ENCODE data around the gene ZFHX2.
"Not testable (repeated sequence)": the region's sequence is repeated elsewhere in the genome, so short reads cannot be mapped to it uniquely, and the experiment has no call there.

Gene ZFHX2

DNA sequence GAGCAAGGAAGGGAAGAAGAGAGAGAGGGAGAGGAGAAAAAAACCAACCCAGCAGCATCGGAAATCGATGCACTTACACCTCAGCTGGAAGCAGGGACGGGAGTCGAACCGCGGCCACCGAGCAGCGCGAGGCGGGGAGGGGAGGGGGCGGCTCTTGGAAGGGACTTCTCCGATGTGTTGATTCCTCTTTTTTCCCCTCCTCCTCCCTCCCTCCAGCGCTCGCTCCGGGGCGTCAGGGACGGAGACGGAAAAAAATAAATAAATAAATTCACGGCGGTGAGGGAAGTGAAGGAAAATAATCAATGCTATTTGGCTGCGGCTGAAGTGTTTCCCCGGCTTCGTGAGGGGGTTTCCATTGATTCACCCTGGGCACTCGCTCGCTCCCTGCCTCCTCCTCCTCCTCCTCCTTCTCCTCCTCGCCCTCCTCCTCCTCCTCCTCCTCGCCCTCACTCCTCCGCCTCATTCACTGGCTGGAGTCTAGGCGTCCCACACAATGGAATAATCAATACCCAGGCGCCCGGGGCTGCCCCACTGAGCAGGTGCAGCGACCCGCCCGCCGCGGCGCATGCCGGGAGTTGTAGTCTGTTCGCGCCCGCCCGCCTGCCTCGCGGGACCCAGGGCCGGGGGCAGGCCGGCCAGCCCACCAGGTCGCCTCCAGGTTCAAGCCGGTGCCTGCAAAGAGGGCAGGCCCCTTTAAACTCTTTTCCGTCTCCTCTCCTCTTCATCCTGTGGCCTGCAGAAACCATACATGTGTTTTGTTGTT lies at the start of gene ZFHX2:
ZFHX2 (minus strand) TSS at position 500 of the 763 bp plus-strand sequence. CDS start 16,440 bp downstream, outside the sequence.
- DNase-seq (ENCODE audit: low read depth), result no peak

DNA sequence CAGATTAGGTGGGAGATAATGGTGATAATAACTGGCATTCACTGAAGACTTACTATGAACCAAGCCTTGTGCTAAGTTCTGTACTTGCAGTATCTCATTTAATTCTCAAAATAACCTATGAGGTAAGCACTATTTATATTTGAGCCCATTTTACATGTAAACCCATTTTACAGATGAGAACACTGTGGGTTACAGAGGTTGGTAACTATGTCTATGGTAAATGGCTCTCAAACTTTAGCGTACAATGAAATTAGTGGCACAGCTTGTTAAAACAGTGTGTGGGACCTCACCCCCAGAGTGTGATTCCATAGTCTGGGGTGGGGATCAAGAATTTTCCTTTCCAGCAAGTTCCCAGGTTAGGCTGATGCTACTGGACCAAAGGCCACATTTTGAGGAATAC lies 49.2 kb upstream of the ZFHX2 start:
- no peak for DNase-seq (ENCODE audit: low read depth)

DNA sequence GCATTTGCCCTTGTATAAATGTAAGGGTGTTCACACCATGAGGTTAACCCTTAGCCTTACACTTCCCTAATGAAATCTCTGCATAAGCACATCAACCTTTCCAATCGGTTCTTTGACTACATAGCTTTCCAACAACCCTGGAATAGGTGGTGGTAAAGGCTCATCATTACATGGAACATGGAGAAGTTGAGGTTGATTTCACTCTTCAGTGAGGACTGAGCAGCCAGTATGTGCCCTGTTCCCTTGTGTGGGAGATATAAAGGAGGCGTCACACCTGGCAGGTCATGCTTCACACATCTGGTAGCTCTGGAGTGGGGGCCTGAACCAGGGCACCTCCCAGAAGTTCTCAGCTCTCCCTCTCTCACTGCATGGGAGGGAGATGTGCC lies 48.8 kb upstream of the ZFHX2 start:
- no peak for DNase-seq (ENCODE audit: low read depth)

DNA sequence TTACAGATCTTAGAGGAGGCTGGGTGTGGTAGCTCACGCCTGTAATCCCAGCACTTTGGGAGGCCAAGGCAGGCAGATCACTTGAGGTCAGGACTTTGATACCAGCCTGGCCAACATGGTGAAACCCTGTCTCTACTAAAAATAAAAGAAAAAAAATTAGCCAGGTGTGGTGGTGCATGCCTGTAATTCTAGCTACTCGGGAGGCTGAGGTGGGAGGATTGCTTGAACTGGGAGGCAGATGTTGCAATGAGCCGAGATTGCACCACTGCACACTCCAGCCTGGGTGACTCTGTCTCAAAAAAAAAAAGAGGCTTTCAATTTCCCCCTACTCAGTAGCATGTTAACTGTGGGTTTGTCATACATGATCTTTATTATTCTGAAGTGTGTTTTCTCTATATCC lies 42.6 kb upstream of the ZFHX2 start:
- not testable (repeated sequence) for DNase-seq (ENCODE audit: low read depth)

DNA sequence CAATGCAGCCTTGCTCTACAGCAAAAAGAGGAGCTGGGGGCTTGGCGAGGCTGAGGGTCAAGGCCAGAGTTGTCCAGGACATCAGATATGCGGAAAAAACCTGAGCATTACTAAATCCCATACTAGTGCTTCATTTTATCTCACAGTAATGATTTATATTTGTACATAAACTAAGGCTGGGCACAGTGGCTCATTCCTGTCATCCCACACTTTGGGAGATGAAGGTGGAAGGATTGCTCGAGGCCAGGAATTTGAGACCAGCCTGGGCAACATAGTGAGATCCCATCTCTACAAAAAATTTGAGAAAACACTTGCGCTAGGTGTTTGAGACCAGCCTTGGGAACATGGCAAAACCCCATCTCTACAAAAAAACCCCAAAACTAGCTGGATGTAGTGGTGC lies 38.6 kb upstream of the ZFHX2 start:
- no peak for DNase-seq (ENCODE audit: low read depth)

DNA sequence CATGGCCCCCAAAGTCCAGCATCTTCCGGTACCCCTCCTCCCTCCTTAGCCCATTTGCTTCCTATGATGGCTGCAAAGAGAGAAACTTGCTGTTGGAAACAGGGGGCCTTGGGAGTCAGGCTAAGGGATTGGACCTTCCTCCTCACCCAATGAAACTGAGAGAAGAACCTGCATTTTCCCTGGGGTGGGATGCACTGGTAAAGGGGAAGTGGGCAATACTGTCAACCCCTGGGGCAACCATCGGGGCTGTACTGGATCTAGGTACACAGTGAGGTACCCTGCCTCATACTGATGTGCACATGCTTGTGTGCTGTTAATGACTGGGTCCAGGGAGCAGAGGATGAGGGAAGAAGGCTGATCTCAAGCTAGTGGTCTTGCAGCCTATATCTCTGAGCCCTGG lies 38.0 kb upstream of the ZFHX2 start:
- no peak for DNase-seq (ENCODE audit: low read depth)

DNA sequence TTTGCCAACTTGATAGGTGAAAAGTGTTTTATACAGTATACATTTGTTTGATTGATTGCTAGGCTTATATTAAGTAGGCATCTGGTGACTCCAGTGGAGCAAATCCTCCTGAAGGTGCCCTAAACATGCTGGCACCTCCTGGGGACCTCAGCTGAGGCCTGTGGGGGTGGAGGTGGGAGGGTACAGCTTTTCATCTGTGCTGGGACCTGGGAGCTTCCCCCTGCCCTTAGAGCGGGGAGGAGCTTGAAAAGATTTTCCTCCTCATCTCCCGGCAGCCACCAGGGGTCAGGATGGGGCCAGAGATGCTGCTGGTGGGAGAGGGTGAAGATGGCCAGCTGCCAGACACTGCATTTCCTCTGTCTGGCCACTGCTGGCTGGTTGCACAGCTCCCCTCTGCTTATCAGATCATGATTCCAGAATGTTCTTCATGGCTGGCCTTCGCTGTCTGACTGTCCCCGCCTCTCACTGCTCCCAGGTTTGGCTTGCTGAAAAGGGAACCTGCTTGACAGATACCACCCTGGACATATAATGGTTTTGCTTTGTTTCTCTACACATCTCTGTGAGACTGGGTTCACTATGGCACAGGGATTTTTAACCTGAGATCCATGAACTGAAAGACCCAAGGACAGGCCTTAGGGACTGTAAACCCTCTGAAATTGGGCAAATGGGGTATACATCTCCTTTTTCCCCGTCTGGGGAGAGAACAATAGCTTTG lies 37.5 kb upstream of the ZFHX2 start:
- DNase-seq (ENCODE audit: low read depth), result peak; percentile 54

DNA sequence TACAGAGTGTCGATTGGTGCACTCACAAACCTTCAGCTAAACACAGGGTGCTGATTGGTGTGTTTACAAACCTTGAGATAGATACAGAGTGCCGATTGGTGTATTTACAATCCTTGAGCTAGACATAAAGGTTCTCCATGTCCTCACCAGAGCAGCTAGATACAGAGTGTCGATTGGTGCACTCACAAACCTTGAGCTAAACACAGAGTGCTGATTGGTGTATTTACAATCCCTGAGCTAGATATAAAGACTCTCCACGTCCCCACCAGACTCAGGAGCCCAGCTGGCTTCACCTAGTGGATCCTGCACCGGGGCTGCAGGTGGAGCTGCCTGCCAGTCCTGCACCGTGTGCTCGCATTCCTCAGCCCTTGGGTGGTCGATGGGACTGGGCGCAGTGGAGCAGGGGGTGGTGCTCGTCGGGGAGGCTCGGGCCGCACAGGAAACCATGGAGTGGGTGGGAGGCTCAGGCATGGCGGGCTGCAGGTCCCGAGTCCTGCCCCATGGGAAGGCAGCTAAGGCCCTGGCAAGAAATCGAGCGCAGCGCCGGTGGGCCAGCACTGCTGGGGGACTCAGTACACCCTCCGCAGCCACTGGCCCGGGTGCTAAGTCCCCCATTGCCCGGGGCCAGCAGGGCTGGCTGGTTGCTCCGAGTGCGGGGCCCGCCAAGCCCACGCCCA lies 33.1 kb upstream of the ZFHX2 start:
- DNase-seq (ENCODE audit: low read depth), result not testable (repeated sequence)

DNA sequence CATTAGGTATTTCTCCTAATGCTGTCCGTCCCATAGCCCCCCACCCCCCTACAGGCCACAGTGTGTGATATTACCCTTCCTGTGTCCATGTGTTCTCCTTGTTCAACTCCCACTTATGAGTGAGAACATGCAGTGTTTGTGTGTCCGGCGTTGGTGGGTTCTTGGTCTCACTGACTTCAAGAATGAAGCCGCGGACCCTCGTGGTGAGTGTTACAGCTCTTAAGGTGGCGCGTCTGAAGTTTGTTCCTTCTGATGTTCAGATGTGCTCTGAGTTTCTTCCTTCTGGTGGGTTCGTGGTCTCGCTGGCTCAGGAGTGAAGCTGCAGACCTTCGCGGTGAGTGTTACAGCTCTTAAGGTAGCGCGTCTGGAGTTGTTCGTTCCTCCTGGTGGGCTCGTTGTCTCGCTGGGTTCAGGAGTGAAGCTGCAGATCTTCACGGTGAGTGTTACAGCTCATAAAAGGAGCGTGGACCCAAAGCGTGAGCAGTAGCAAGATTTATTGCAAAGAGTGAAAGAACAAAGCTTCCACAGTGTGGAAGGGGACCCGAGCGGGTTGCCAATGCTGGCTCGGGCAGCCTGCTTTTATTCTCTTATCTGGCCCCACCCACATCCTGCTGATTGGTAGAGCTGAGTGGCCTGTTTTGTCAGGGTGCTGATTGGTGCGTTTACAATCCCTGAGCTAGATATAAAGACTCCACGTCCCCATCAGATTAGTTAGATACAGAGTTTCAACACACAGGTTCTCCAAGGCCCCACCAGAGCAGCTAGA lies 32.4 kb upstream of the ZFHX2 start:
- DNase-seq (ENCODE audit: low read depth), result not testable (repeated sequence)

DNA sequence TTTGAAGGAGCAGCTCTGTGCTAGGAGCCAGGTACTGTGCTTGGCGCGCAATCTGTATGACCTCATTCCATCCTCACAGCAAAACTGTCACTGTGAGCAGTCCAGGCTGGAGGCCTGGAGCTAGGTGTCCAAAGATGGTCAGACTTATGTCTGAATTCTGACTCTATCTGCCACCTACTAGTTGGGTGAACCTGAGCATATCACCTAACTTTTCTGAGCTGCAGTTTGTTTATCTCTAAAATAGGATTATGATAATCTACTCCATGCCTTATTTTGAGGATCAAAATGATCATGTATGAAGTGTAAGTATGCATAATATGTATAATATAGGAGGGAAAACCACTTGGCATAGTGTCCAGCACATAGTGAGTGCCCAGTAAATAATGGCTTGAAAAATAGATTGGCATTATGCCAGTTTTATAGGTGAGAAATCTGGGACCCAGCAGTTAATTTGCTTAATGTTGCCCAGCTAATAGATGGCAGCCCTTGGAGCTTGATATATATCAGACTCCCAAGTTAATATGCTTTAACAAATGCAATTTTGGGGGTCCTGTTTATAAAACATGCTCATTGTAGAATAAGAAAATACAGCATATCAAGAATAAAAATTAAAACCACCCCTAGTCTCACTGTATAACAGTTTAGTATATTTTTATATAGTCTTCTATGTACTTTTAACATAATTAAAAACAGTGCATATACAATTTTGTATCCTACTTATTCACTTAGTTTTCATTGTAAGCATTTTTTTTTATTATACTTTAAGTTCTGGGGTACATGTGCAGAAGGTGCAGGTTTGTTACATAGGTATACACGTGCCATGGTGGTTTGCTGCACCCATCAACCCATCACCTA lies 31.6 kb upstream of the ZFHX2 start:
- DNase-seq (ENCODE audit: low read depth), result no peak

DNA sequence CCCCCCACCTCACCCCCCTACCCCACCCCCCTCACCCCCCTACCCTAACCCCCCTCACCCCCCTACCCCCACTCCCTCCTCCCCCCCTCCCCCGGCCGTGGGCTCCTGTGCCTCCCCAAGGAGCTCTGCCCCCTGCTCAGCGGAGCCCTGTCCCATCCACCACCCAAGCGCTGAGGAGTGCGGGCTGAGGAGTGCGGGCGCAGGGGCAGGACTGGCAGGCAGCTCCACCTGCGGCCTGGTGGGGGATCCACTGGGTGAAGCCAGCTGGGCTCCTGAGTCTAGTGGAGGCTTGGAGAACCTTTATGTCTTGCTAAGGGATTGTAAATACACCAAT lies 29.4 kb upstream of the ZFHX2 start:
- DNase-seq (ENCODE audit: low read depth), result no peak

DNA sequence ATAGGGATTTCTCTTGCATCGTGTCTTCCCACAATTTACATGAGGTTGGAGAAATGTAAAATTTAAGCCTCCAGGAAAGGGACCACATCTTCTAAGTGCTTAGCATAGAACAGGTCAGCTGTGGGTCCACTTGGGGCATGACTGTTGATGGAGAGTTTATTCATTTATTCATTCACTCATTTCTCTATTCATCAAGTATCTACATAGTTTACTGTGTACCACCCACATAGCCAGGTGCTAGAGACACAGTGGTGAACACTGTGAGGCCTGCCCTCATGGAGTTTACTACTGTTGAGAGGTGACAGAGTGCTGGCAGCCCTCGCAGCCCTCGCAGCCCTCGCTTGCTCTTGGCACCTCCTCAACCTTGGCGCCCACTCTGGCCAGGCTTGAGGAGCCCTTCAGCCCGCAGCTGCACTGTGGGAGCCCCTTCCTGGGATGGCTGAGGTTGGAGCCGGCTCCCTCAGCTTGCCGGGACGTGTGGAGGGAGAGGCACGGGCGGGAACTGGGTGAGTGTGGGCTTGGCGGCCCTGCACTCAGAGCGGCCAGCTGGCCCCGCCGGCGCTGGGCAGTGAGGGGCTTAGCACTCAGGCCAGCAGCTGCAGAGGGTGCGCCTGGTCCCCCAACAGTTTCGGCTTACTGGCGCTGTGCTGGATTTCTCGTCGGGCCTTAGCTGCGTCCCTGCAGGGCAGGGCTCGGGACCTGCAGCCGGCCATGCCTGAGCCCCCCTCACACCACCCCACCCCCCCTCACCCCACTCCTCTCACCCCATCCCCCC lies 28.8 kb upstream of the ZFHX2 start:
- no peak for DNase-seq (ENCODE audit: low read depth)

DNA sequence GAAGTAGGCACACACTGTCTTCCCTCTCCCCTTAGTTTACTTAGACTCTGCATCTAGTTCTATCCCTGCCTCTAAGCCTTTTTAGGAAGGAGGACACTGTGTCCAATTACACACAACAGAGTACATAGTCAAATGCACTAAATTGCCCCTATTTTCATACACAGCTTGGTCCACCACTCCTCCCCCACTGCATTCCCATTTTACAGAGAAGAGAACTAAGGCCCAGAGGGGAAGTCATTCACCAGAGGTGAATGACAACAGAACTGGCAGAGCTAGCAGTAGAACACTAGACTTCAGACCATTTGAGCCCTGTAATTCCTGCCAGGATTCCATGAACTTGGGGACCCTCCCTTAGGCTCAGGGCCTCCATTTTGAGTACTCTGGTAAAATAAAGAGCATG lies 28.2 kb upstream of the ZFHX2 start:
- DNase-seq (ENCODE audit: low read depth), result no peak

DNA sequence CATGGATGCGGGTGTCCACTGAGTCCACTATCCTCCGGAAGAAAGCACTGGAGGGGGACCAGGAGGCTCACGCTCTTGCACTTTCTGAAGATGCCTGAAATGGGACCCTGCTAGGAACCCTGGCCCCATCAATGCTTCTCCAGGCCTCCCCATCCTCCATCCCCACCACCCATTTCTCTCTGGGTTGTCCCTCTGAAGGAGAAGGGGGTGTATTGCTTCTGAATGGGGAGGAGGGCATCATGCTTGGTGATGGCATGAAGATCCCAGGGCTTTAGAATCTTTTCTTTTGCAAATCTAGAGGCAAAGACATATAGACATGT lies 27.7 kb upstream of the ZFHX2 start:
- no peak for DNase-seq (ENCODE audit: low read depth)

DNA sequence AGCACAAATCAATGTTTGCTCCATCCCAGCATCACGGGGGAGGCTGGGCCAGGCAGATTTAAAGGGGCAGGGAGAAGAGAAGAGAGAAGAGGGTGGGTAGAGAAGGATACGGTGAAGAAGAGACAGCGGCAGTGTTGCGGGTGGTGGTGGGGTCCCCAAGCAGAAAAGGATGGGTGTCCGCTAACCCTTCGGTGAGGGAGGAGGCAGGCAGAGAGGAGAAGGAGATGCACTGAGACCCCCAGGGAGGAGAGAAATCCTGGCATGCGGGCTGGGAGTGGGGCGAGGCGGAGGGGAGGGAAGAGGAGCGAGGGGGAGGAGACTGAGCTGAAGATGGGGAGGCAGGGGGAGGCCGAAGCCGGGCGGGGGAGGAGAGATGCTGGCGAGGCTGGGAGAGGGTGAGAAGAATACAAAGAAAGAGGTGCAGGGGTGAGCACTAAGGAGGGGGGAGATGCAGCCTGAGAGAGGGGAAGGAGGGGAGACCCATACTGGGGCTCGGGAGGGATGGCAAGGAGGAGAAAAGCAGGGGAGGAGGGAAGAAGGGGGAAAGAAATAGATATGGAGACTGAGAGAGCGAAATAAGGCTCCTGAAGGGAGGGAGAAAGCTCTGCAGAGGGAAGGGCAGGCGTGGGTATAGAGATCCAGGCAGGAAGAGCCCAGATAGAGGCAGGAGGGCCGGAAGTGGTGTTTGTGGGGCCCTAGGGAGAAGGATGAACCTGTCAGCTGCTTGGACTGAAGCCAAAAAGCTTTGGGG lies 27.2 kb upstream of the ZFHX2 start, which contains the start of gene JPH4:
JPH4 (minus strand) TSS at position 231 of the 751 bp plus-strand sequence. CDS start 1,337 bp downstream, outside the sequence.
- no peak for DNase-seq (ENCODE audit: low read depth)

DNA sequence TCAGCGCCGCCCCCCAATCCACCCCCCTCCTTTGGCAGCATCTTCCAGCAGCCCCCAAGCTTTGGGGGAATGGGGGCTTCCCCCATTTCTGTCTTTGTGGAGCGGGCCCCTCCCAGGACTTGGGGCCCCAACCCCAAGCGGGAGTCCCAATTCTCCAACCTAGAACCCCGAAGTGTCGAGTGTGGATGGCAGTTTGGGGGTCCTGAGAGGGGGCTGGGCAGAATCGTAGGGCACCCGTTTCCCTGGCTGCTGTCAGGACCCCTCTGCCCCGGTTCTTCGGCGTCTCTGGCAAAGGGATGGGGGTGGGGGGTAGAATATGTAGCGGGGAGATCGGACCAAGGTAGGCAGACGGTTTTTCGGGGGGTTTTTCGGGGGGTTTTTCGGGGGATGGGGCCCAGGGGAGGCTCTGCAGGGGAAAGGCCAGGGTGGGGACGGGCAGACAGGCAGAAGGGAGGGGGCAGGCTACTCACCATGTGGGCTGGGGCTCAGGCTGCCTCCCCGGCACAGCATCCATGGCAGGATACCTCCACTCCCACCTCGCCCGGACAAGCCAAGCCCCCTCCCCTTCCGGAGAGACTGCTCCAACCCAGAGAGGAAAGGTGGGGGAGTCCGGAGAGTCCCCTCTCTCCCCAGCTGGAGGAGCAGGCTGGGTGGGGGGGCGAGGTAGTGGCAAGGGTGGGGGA lies 26.3 kb upstream of the ZFHX2 start:
- DNase-seq (ENCODE audit: low read depth), result no peak

DNA sequence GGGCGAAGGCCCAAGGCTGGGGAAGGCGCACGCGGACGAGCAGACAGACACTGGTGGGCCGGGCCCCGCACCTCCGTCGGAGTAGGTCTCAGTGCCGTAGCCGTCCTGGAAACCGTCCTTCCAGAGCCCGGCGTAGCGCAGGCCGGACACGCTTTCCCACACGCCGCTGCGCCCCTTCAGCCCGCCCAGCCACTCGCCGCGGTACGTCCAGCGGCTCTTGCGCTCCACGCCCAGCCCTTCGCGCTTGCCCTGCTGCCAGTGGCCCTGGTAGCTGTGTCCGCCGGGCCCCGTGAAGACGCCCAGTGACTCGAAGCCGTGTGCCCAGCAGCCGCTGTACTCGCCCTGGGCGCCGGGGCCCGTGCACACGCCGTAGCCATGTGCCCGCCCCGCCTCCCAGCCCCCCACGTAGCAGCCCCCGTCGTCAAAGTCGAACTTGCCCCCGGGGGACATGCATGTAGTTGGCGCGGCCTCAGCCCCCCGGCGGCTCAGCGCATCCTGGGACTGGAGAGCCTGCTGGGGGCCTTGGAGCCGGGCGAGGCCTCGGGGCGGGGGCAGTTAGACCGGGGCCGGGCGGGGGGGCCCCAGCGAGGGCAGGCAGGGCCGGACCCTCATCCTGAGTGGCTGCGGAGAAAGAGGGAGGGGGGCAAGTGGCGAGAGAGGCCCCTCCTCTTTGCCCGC lies 25.6 kb upstream of the ZFHX2 start:
- DNase-seq (ENCODE audit: low read depth), result no peak

DNA sequence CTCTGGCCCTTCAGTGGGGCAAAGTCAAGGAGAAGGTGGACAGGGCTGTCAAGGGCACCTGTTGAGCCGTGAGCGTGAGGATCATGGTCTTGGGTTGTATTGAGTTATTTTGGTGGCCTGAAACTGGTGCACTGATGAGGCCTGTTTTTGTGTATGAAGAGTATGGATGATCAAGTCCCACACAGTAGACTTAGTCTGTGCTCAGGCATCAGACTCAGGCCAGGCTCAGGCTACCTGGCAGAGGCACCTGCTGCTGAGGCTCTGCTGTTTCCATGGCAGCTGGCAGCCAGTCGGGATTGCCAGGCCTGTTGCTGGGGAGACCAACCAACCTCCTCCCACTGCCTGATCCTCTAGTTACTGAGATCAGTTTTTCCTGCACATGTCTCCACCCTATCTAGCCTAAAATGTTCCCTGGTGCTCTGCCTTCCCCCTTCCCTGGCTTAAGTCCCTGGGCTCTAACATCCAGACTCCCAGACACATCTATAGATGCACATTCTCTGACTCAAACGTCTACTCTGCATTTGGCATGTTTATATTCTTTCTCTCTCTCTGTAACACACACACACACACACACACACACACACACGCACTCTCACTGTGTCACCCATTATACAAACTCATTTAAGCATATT lies 21.9 kb upstream of the ZFHX2 start:
- DNase-seq (ENCODE audit: low read depth), result no peak

All from stromal cell of bone marrow (primary cell).